SK-N-SH (cell line): ENCODE data around the gene ALPK3. TPM values are rescaled to one million over a fixed set of nuclear protein-coding genes. Genes with fewer than 3 reads are reported as not detected.

Source experiments
- CTCF ChIA-PET: fragments of 300-600, 350-600 bp; formaldehyde crosslinking; extraction: SDS; loops from one replicate; lab custom pipeline; 2021; lab: Yijun Ruan, JAX
- POLR2A ChIA-PET: fragments of 350-600 bp; sonication (Branson Sonifier 250); formaldehyde crosslinking; extraction: SDS; loops from one replicate; lab custom pipeline; 2020; ENCODE audit warnings: antibody characterized with exemption, inconsistent platforms; lab: Yijun Ruan, JAX
- DNase-seq: peaks from one replicate; pipeline ENCODE4 v3.0.0; 2012
- H2AFZ ChIP-seq: fragments of 200-600 bp; sonication (generic); 2 replicates; pipeline ENCODE4 v1.8.1; 2016; ENCODE audit warnings: antibody characterized with exemption, mild to moderate bottlenecking, low read depth
- H3F3A ChIP-seq: fragments of 200-600 bp; sonication (generic); replicated peaks from 2 replicates; pipeline ENCODE3; 2016; ENCODE audit warnings: antibody characterized with exemption, mild to moderate bottlenecking; ENCODE audit not compliant: insufficient read depth
- H3K27ac ChIP-seq, 2 experiments: fragments of 200-500 bp in 1 of 2; fragments of 200-600 bp in 1 of 2; sonication (Bioruptor generic) in 1 of 2; sonication (generic), shearing (Covaris generic) in 1 of 2; 2 replicates each; pipeline versions ENCODE4 v1.5.1 to v1.6.1; 2014 to 2016; ENCODE audit warnings: low read depth in 2 of 2, inconsistent platforms in 1 of 2, low read length in 1 of 2, mild to moderate bottlenecking in 1 of 2, mixed read lengths in 1 of 2
- H3K27me3 ChIP-seq: fragments of 200-600 bp; sonication (generic), shearing (Covaris generic); 2 replicates; pipeline ENCODE4 v1.6.1; 2016; ENCODE audit warnings: mixed run types; ENCODE audit not compliant: insufficient read depth
- H3K36me3 ChIP-seq, 2 experiments: fragments of 200-500 bp in 1 of 2; fragments of 200-600 bp in 1 of 2; sonication (Bioruptor generic) in 1 of 2; sonication (generic) in 1 of 2; replicated peaks in 1 of 2; 2 replicates each; pipeline versions ENCODE3 to v1.5.1; 2014 to 2016; ENCODE audit warnings: low read length in 1 of 2, mild to moderate bottlenecking in 1 of 2; ENCODE audit not compliant: insufficient read depth in 2 of 2, control insufficient read depth in 1 of 2
- H3K4me1 ChIP-seq, 2 experiments: fragments of 200-500 bp in 1 of 2; fragments of 200-600 bp in 1 of 2; sonication (Bioruptor generic) in 1 of 2; sonication (generic), shearing (Covaris generic) in 1 of 2; 2 replicates each; pipeline versions ENCODE4 v1.5.1 to v1.6.1; 2014 to 2016; ENCODE audit warnings: low read depth in 1 of 2, low read length in 1 of 2, mixed run types in 1 of 2; ENCODE audit not compliant: insufficient read depth in 2 of 2, control insufficient read depth in 1 of 2
- H3K4me2 ChIP-seq: fragments of 200-600 bp; sonication (generic), shearing (Covaris generic); 2 replicates; pipeline ENCODE4 v1.6.1; 2017; ENCODE audit warnings: mixed run types
- H3K4me3 ChIP-seq, 2 experiments: fragments of 200-500 bp in 1 of 2; fragments of 200-600 bp in 1 of 2; sonication (Bioruptor generic) in 1 of 2; sonication (generic), shearing (Covaris generic) in 1 of 2; 2 replicates each; pipeline versions ENCODE4 v1.5.1 to v1.8.1; 2014 to 2016; ENCODE audit warnings: low read depth in 2 of 2, inconsistent platforms in 1 of 2, low read length in 1 of 2, mild to moderate bottlenecking in 1 of 2, mixed read lengths in 1 of 2, moderate library complexity in 1 of 2
- H3K79me2 ChIP-seq: fragments of 200-600 bp; sonication (generic); 2 replicates; pipeline ENCODE4 v1.8.1; 2017; ENCODE audit warnings: mild to moderate bottlenecking; ENCODE audit not compliant: insufficient read depth
- H3K9ac ChIP-seq: fragments of 200-600 bp; sonication (generic); 2 replicates; pipeline ENCODE4 v1.6.1; 2017; ENCODE audit warnings: mixed run types
- H3K9me2 ChIP-seq: fragments of 200-600 bp; sonication (generic); 2 replicates; pipeline ENCODE4 v1.6.1; 2017; ENCODE audit warnings: mixed run types
- H3K9me3 ChIP-seq: fragments of 200-600 bp; sonication (generic); 2 replicates; pipeline ENCODE4 v1.6.1; 2017; ENCODE audit warnings: mixed run types, mild to moderate bottlenecking, moderate library complexity
- H4K20me1 ChIP-seq: fragments of 200-600 bp; sonication (generic); 2 replicates; pipeline ENCODE4 v1.6.1; 2017; ENCODE audit warnings: mild to moderate bottlenecking, mixed run types; ENCODE audit not compliant: insufficient read depth
- CHD2 ChIP-seq: fragments of 150-350 bp; IDR thresholded peaks from 2 replicates; pipeline ENCODE4 v1.6.1; 2018; ENCODE audit warnings: low read length; ENCODE audit not compliant: partially characterized antibody
- EZH2phosphoT487 ChIP-seq: fragments of 200-600 bp; sonication (generic); IDR thresholded peaks from 2 replicates; pipeline ENCODE4 v1.6.1; 2017; ENCODE audit warnings: low read depth, mixed run types, mild to moderate bottlenecking, antibody characterized with exemption, moderate library complexity, borderline replicate concordance
- FOXJ3 ChIP-seq: sonication (generic); formaldehyde crosslinking; IDR thresholded peaks from 2 replicates; pipeline ENCODE4 v1.5.1; 2020; ENCODE audit warnings: mild to moderate bottlenecking, missing genetic modification reagents
- MAX ChIP-seq: IDR thresholded peaks from 2 replicates; pipeline ENCODE4 v1.4.0; 2012; ENCODE audit warnings: low read depth
- NRF1 ChIP-seq: IDR thresholded peaks from 2 replicates; pipeline ENCODE4 v1.6.1; 2012; ENCODE audit warnings: low read depth, mild to moderate bottlenecking, low read length
- REST ChIP-seq: IDR thresholded peaks from 2 replicates; pipeline ENCODE4 v1.6.1; 2012; ENCODE audit warnings: mild to moderate bottlenecking, low read depth, low read length, moderate library complexity
- RFX5 ChIP-seq: IDR thresholded peaks from 2 replicates; pipeline ENCODE4 v1.6.1; 2012; ENCODE audit warnings: mild to moderate bottlenecking, improper control_type of control experiment, low read length
- RXRA ChIP-seq: IDR thresholded peaks from 2 replicates; pipeline ENCODE4 v1.4.0; 2012; ENCODE audit warnings: low read depth, mild to moderate bottlenecking, borderline replicate concordance
- USF2 ChIP-seq: fragments of 150-350 bp; IDR thresholded peaks from 2 replicates; pipeline ENCODE4 v1.6.1; 2017; ENCODE audit warnings: antibody characterized with exemption, low read length, low read depth, borderline replicate concordance
- WGBS: methylation state at CpG from one replicate; pipeline ENCODE4 v1.1.6; 2017; ENCODE audit warnings: low lambda C conversion rate; 5-methylcytosine and 5-hydroxymethylcytosine counted together
- polyA plus RNA-seq, 3 experiments: library from polyadenylated mRNA; depleted of rRNA; stranded (reverse); fragments of >200 nt; gene quantifications; 2 replicates each; pipeline ENCODE4 v1.2.3, GENCODE V29; 2012

The ALPK3 gene
- polyA plus RNA-seq, 1 of the 3 experiments (the other 2 are of a cell fraction), result 0.16 TPM

GRCh38 chr15:84790676-84791075 lies 26.5 kb upstream of the ALPK3 start:
- no peaks in the 10 kb centered on the region for H3K27me3 ChIP-seq
- no peak overlapping the region for H2AFZ ChIP-seq
- no peak overlapping the region for H3K4me2 ChIP-seq
- no peak overlapping the region for H3K27ac ChIP-seq
- no peaks in the 10 kb centered on the region for H3F3A ChIP-seq
- no peak for DNase-seq
- ChIA-PET CTCF (interaction anchor here (1.0 kb wide), 1 partner anchor 15 kb away, joined by 4 read pairs; no protein-coding TSS in a partner anchor), POLR2A (no interaction called here)
- H3K4me1 ChIP-seq, result peaks cover 0 to 3% of the 10 kb centered on the region in 2 experiments; a peak in 1 of 4 replicates
- H3K79me2 ChIP-seq, result peaks cover 71% of the 10 kb centered on the region
- H3K9me2 ChIP-seq, result no peaks in the 10 kb centered on the region
- TF ChIP-seq USF2, result no peak
- TF ChIP-seq NRF1, result no peak
- no peak for TF ChIP-seq EZH2phosphoT487
- no peak for TF ChIP-seq RFX5
- no peak for TF ChIP-seq CHD2
- TF ChIP-seq MAX, result no peak
- TF ChIP-seq FOXJ3 (CRISPR knock-in tag), result no peak
- 100% methylated on average over 4 of the region's 4 CpGs for WGBS
- no peaks in the 10 kb centered on the region for H3K9me3 ChIP-seq
- no peak overlapping the region for H3K9ac ChIP-seq
- H3K36me3 ChIP-seq, result peaks cover 41 to 51% of the 10 kb centered on the region in 2 experiments
- no peak overlapping the region for H3K4me3 ChIP-seq
- peaks cover 25% of the 10 kb centered on the region for H4K20me1 ChIP-seq

- CTCF ChIA-PET, result interaction anchor here (0.6 to 1.0 kb wide), 2 partner anchors 16 to 267 kb away, joined by 3 to 4 read pairs; no protein-coding TSS in a partner anchor
These were observed 25.4 kb upstream of the ALPK3 start for GRCh38 chr15:84791763-84792162.

More at GRCh38 chr15:84791763-84792162, 25.4 kb upstream of the ALPK3 start:
- POLR2A ChIA-PET, result no interaction called here
- H3K36me3 ChIP-seq, result peaks cover 34 to 52% of the 10 kb centered on the region in 2 experiments
- DNase-seq, result no peak
- TF ChIP-seq RXRA, result 0 out of 2 replicates have a peak, but pooled peaks have one; percentile 6
- no peak for TF ChIP-seq REST
- H3K9me2 ChIP-seq, result no peaks in the 10 kb centered on the region
- H3K4me3 ChIP-seq, result no peak overlapping the region
- H3F3A ChIP-seq, result no peaks in the 10 kb centered on the region
- no peak overlapping the region for H3K4me2 ChIP-seq
- no peaks in the 10 kb centered on the region for H3K9me3 ChIP-seq
- peaks cover 0 to 3% of the 10 kb centered on the region in 2 experiments; a peak in 1 of 4 replicates for H3K4me1 ChIP-seq
- no peaks in the 10 kb centered on the region for H3K27me3 ChIP-seq
- peaks cover 17% of the 10 kb centered on the region for H4K20me1 ChIP-seq
- H3K9ac ChIP-seq, result no peak overlapping the region
- 96% methylated on average over 2 of the region's 2 CpGs for WGBS
- H3K79me2 ChIP-seq, result peaks cover 67% of the 10 kb centered on the region
- no peak overlapping the region for H2AFZ ChIP-seq
- H3K27ac ChIP-seq, result no peak overlapping the region
